Immature natural killer cell (primary cell): Measurements from ENCODE around the gene CHN2. TPM values are rescaled to one million over a fixed set of nuclear protein-coding genes. Genes with fewer than 3 reads are reported as not detected.

ENCODE experiments used
- DNase-seq, 3 donors: peaks; one replicate each; pipeline ENCODE4 v3.0.0; 2022; ENCODE audit warnings: mixed read lengths in 1 of 3
- H3K27ac Mint-ChIP-seq, 6 donors: one replicate each; pipeline ENCODE4 v1.8.0; 2020; ENCODE audit warnings: mixed read lengths in 6 of 6, mild to moderate bottlenecking in 5 of 6, inconsistent platforms in 4 of 6, moderate library complexity in 3 of 6
- H3K27me3 Mint-ChIP-seq, 3 donors: one replicate each; pipeline ENCODE4 v1.8.0; 2020 to 2021; ENCODE audit warnings: low read depth in 3 of 3, mild to moderate bottlenecking in 3 of 3, mixed read lengths in 3 of 3, moderate library complexity in 3 of 3, inconsistent platforms in 1 of 3
- H3K36me3 Mint-ChIP-seq, 3 donors: one replicate each; pipeline ENCODE4 v1.8.0; 2020; ENCODE audit warnings: mixed read lengths in 3 of 3, inconsistent platforms in 2 of 3, mild to moderate bottlenecking in 2 of 3
- H3K4me1 Mint-ChIP-seq, 2 donors: one replicate each; pipeline ENCODE4 v1.8.0; 2020; ENCODE audit warnings: inconsistent platforms in 2 of 2, mild to moderate bottlenecking in 2 of 2, mixed read lengths in 2 of 2, moderate library complexity in 1 of 2
- H3K4me3 Mint-ChIP-seq, 5 donors: one replicate each; pipeline ENCODE4 v1.8.0; 2020; ENCODE audit warnings: mild to moderate bottlenecking in 5 of 5, mixed read lengths in 5 of 5, inconsistent platforms in 3 of 5, moderate library complexity in 3 of 5
- H3K9me3 Mint-ChIP-seq, 6 donors: one replicate each; pipeline ENCODE4 v1.8.0; 2020; ENCODE audit warnings: mild to moderate bottlenecking in 6 of 6, mixed read lengths in 6 of 6, inconsistent platforms in 4 of 6, moderate library complexity in 3 of 6
- polyA plus RNA-seq, 3 donors: library from polyadenylated mRNA; unstranded; fragments of 300-500 nt; fragmentation: Illumina TruSeq; gene quantifications; one replicate each; pipeline ENCODE4 v1.2.3, GENCODE V29; 2021

CHN2 gene
- polyA plus RNA-seq, 3 donors from 2014 or later, result 7.7 to 23.9 (median 14.6) TPM

- no peak overlapping the region for H3K4me3 Mint-ChIP-seq
- H3K27ac Mint-ChIP-seq, result peak overlapping the region in 1 of 6 donors; percentile 44
- H3K9me3 Mint-ChIP-seq, result no peaks in the 10 kb centered on the region
- peaks cover 0 to 6% (median 2%) of the 10 kb centered on the region in 3 donors for H3K27me3 Mint-ChIP-seq
- H3K4me1 Mint-ChIP-seq, result peaks cover 22 to 39% of the 10 kb centered on the region in 2 donors
- peak in 2 of 3 donors; percentile 14 to 17 for DNase-seq
- peaks cover 0 to 12% (median 0%) of the 10 kb centered on the region in 3 donors for H3K36me3 Mint-ChIP-seq
These were observed 45.1 kb downstream of the CHN2 start for GRCh38 chr7:29239638-29240037.

GRCh38 chr7:29242265-29242664 is 47.7 kb downstream of the CHN2 start:
- peaks cover 30 to 53% of the 10 kb centered on the region in 2 donors for H3K4me1 Mint-ChIP-seq
- no peak for DNase-seq
- no peak overlapping the region for H3K27ac Mint-ChIP-seq
- H3K27me3 Mint-ChIP-seq, result peaks cover 0 to 9% (median 3%) of the 10 kb centered on the region in 3 donors
- H3K9me3 Mint-ChIP-seq, result no peaks in the 10 kb centered on the region
- peaks cover 0 to 15% (median 3%) of the 10 kb centered on the region in 3 donors for H3K36me3 Mint-ChIP-seq
- no peak overlapping the region for H3K4me3 Mint-ChIP-seq

- Mint-ChIP-seq H3K4me1 (peaks cover 44 to 71% of the 10 kb centered on the region in 2 donors), H3K9me3 (no peaks in the 10 kb centered on the region), H3K27me3 (peaks cover 0 to 8% (median 4%) of the 10 kb centered on the region in 3 donors), H3K27ac (peak overlapping the region; percentile 12 to 70 (median 52)), H3K36me3 (peaks cover 3 to 8% (median 6%) of the 10 kb centered on the region in 3 donors), H3K4me3 (peak overlapping the region; percentile 9 to 53 (median 33))
- peak; percentile 23 to 39 (median 32) for DNase-seq
These were observed 49.5 kb downstream of the CHN2 start for GRCh38 chr7:29243910-29244655.

GRCh38 chr7:29247224-29247962 is 52.8 kb downstream of the CHN2 start:
- Mint-ChIP-seq H3K9me3 (no peaks in the 10 kb centered on the region), H3K4me3 (peak overlapping the region; percentile 3 to 34 (median 16)), H3K27me3 (peaks cover 0 to 3% (median 2%) of the 10 kb centered on the region in 3 donors), H3K36me3 (peaks cover 3 to 9% (median 3%) of the 10 kb centered on the region in 3 donors), H3K4me1 (peaks cover 42 to 63% of the 10 kb centered on the region in 2 donors), H3K27ac (peak overlapping the region; percentile 1 to 83 (median 49))
- DNase-seq, result peak; percentile 37 to 44 (median 43)

- no peak for DNase-seq
- Mint-ChIP-seq H3K36me3 (peaks cover 3 to 9% (median 3%) of the 10 kb centered on the region in 3 donors), H3K4me1 (peaks cover 42 to 60% of the 10 kb centered on the region in 2 donors), H3K4me3 (peak overlapping the region in 1 of 5 donors; percentile 18), H3K27ac (peak overlapping the region in 3 of 6 donors; percentile 2 to 83 (median 15)), H3K27me3 (peaks cover 0 to 3% (median 2%) of the 10 kb centered on the region in 3 donors), H3K9me3 (no peaks in the 10 kb centered on the region)
These were observed 53.3 kb downstream of the CHN2 start for GRCh38 chr7:29247963-29248236.

- DNase-seq, result no peak
- H3K4me1 Mint-ChIP-seq, result peaks cover 36 to 50% of the 10 kb centered on the region in 2 donors
- peaks cover 3 to 9% (median 3%) of the 10 kb centered on the region in 3 donors for H3K36me3 Mint-ChIP-seq
- no peak overlapping the region for H3K4me3 Mint-ChIP-seq
- no peaks in the 10 kb centered on the region for H3K9me3 Mint-ChIP-seq
- peak overlapping the region in 2 of 6 donors; percentile 32 to 52 for H3K27ac Mint-ChIP-seq
- peaks cover 0 to 3% (median 2%) of the 10 kb centered on the region in 3 donors for H3K27me3 Mint-ChIP-seq
These were observed 54.3 kb downstream of the CHN2 start for GRCh38 chr7:29248713-29249382.

GRCh38 chr7:29249383-29249750 is 54.8 kb downstream of the CHN2 start:
- peaks cover 3 to 9% (median 3%) of the 10 kb centered on the region in 3 donors for H3K36me3 Mint-ChIP-seq
- H3K4me3 Mint-ChIP-seq, result no peak overlapping the region
- no peak for DNase-seq
- H3K9me3 Mint-ChIP-seq, result no peaks in the 10 kb centered on the region
- peak overlapping the region in 1 of 6 donors; percentile 81 for H3K27ac Mint-ChIP-seq
- H3K4me1 Mint-ChIP-seq, result peaks cover 31 to 45% of the 10 kb centered on the region in 2 donors
- H3K27me3 Mint-ChIP-seq, result peaks cover 0 to 3% (median 2%) of the 10 kb centered on the region in 3 donors

- H3K36me3 Mint-ChIP-seq, result peaks cover 3 to 9% (median 3%) of the 10 kb centered on the region in 3 donors
- no peak for DNase-seq
- H3K4me3 Mint-ChIP-seq, result no peak overlapping the region
- H3K27ac Mint-ChIP-seq, result no peak overlapping the region
- H3K4me1 Mint-ChIP-seq, result peaks cover 28 to 44% of the 10 kb centered on the region in 2 donors
- no peaks in the 10 kb centered on the region for H3K9me3 Mint-ChIP-seq
- H3K27me3 Mint-ChIP-seq, result peaks cover 0 to 3% (median 2%) of the 10 kb centered on the region in 3 donors
These were observed 55.3 kb downstream of the CHN2 start for GRCh38 chr7:29249860-29250259.

GRCh38 chr7:29253225-29253624 is 58.6 kb downstream of the CHN2 start:
- Mint-ChIP-seq H3K4me3 (no peak overlapping the region), H3K36me3 (peaks cover 0 to 9% (median 5%) of the 10 kb centered on the region in 3 donors), H3K27me3 (no peaks in the 10 kb centered on the region), H3K27ac (no peak overlapping the region), H3K4me1 (peaks cover 26 to 30% of the 10 kb centered on the region in 2 donors), H3K9me3 (no peaks in the 10 kb centered on the region)
- DNase-seq, result no peak

GRCh38 chr7:29254591-29254990 is 60.0 kb downstream of the CHN2 start:
- no peak for DNase-seq
- Mint-ChIP-seq H3K27ac (peak overlapping the region in 2 of 6 donors; percentile 5 to 80), H3K36me3 (peaks cover 3 to 5% (median 3%) of the 10 kb centered on the region in 3 donors), H3K4me3 (no peak overlapping the region), H3K27me3 (no peaks in the 10 kb centered on the region), H3K9me3 (no peaks in the 10 kb centered on the region), H3K4me1 (peaks cover 22 to 28% of the 10 kb centered on the region in 2 donors)

- no peak for DNase-seq
- H3K27me3 Mint-ChIP-seq, result peaks cover 0 to 1% (median 0%) of the 10 kb centered on the region in 3 donors
- no peak overlapping the region for H3K4me3 Mint-ChIP-seq
- peak overlapping the region in 5 of 6 donors; percentile 1 to 46 (median 18) for H3K27ac Mint-ChIP-seq
- peaks cover 22 to 32% of the 10 kb centered on the region in 2 donors for H3K4me1 Mint-ChIP-seq
- no peaks in the 10 kb centered on the region for H3K9me3 Mint-ChIP-seq
- peaks cover 3 to 5% (median 3%) of the 10 kb centered on the region in 3 donors for H3K36me3 Mint-ChIP-seq
These were observed 60.8 kb downstream of the CHN2 start for GRCh38 chr7:29255199-29255878.

GRCh38 chr7:29255906-29256692 is 61.5 kb downstream of the CHN2 start:
- H3K27me3 Mint-ChIP-seq, result peaks cover 0 to 1% (median 0%) of the 10 kb centered on the region in 3 donors
- H3K27ac Mint-ChIP-seq, result peak overlapping the region in 2 of 6 donors; percentile 41 to 54
- H3K9me3 Mint-ChIP-seq, result no peaks in the 10 kb centered on the region
- peak overlapping the region in 1 of 5 donors; percentile 18 for H3K4me3 Mint-ChIP-seq
- DNase-seq, result peak; percentile 14 to 35 (median 19)
- peaks cover 22 to 35% of the 10 kb centered on the region in 2 donors for H3K4me1 Mint-ChIP-seq
- H3K36me3 Mint-ChIP-seq, result peaks cover 3 to 5% (median 5%) of the 10 kb centered on the region in 3 donors
